GM23338 (cell line): ENCODE results near the gene SPOCK2. TPM values are rescaled to one million over a fixed set of nuclear protein-coding genes. Genes with fewer than 3 reads are reported as not detected.

Experiments used
- ATAC-seq: fragments of 200-7000 bp; cut with Tn5 transposase; 3 replicates; pipeline ENCODE4 v1.9.1; 2020
- DNase-seq: peaks from one replicate; pipeline ENCODE4 v3.0.0-alpha.2; 2015; ENCODE audit warnings: low spot score
- H2AFZ ChIP-seq: fragments of 200-600 bp; sonication (generic); 2 replicates; pipeline ENCODE4 v1.8.0; 2016; ENCODE audit warnings: antibody characterized with exemption, mild to moderate bottlenecking, moderate library complexity
- H3F3A ChIP-seq: fragments of 200-600 bp; sonication (generic); replicated peaks from 2 replicates; pipeline ENCODE4 v1.8.0; 2017; ENCODE audit warnings: antibody characterized with exemption, mixed run types, low read depth
- H3K27ac ChIP-seq: fragments of 200-600 bp; sonication (generic); 2 replicates; pipeline ENCODE4 v1.6.1; 2016; ENCODE audit warnings: low read depth
- H3K27me3 ChIP-seq: fragments of 200-600 bp; sonication (generic); 2 replicates; pipeline ENCODE4 v1.8.0; 2016; ENCODE audit warnings: mild to moderate bottlenecking, mixed run types, moderate library complexity; ENCODE audit not compliant: insufficient read depth
- H3K36me3 ChIP-seq: fragments of 200-600 bp; sonication (generic); 2 replicates; pipeline ENCODE4 v1.8.0; 2016; ENCODE audit warnings: mild to moderate bottlenecking; ENCODE audit not compliant: insufficient read depth
- H3K4me1 ChIP-seq: fragments of 200-600 bp; sonication (generic); 2 replicates; pipeline ENCODE4 v1.8.0; 2016; ENCODE audit warnings: mild to moderate bottlenecking, moderate library complexity; ENCODE audit not compliant: insufficient read depth
- H3K4me2 ChIP-seq: fragments of 200-600 bp; sonication (generic); 2 replicates; pipeline ENCODE4 v1.7.1; 2017; ENCODE audit warnings: mixed run types
- H3K4me3 ChIP-seq: fragments of 200-600 bp; sonication (generic); 2 replicates; pipeline ENCODE4 v1.6.1; 2016; ENCODE audit warnings: mixed run types
- H3K79me2 ChIP-seq: fragments of 200-600 bp; sonication (generic); replicated peaks from 2 replicates; pipeline ENCODE4 v1.8.0; 2017; ENCODE audit warnings: mild to moderate bottlenecking; ENCODE audit not compliant: insufficient read depth
- H3K9me2 ChIP-seq: fragments of 200-600 bp; sonication (generic); 2 replicates; pipeline ENCODE4 v1.8.0; 2017; ENCODE audit not compliant: insufficient read depth
- H4K20me1 ChIP-seq: fragments of 200-600 bp; sonication (generic); replicated peaks from 2 replicates; pipeline ENCODE4 v1.8.0; 2017; ENCODE audit warnings: mild to moderate bottlenecking; ENCODE audit not compliant: insufficient read depth
- H3K27ac Mint-ChIP-seq: 2 replicates; pipeline ENCODE4 v1.8.0; 2020; ENCODE audit warnings: inconsistent platforms, mild to moderate bottlenecking, moderate library complexity, mixed read lengths
- H3K27me3 Mint-ChIP-seq: 3 replicates; pipeline ENCODE4 v1.8.0; 2022; ENCODE audit warnings: low read depth, mild to moderate bottlenecking, moderate library complexity, mixed read lengths, inconsistent platforms; ENCODE audit not compliant: insufficient read depth, poor library complexity
- H3K36me3 Mint-ChIP-seq: 3 replicates; pipeline ENCODE4 v1.8.0; 2021; ENCODE audit warnings: low read depth, mild to moderate bottlenecking, inconsistent platforms, moderate library complexity, mixed read lengths
- H3K4me1 Mint-ChIP-seq: 3 replicates; pipeline ENCODE4 v1.8.0; 2020; ENCODE audit warnings: mild to moderate bottlenecking, inconsistent platforms, mixed read lengths
- H3K4me3 Mint-ChIP-seq: 3 replicates; pipeline ENCODE4 v1.8.0; 2021; ENCODE audit warnings: moderate library complexity, mild to moderate bottlenecking, inconsistent platforms, mixed read lengths
- H3K9me3 Mint-ChIP-seq: 3 replicates; pipeline ENCODE4 v1.8.0; 2020; ENCODE audit warnings: moderate library complexity, mild to moderate bottlenecking, inconsistent platforms, mixed read lengths
- CREB1 ChIP-seq: fragments of 250-450 bp; sonication (Bioruptor Pico); IDR thresholded peaks from 2 replicates; pipeline ENCODE4 v1.5.0; 2020; ENCODE audit warnings: low read depth, mild to moderate bottlenecking, moderate library complexity
- CTCF ChIP-seq, 2 experiments: fragments of 200-600 bp in 1 of 2; sonication (generic) in 1 of 2; conservative IDR thresholded peaks; 2 replicates each; pipeline versions ENCODE4 v1.5.1 to v1.6.1; 2016 to 2017; ENCODE audit warnings: antibody characterized with exemption in 2 of 2, low read depth in 2 of 2, mild to moderate bottlenecking in 2 of 2, moderate library complexity in 1 of 2
- ETS1 ChIP-seq: IDR thresholded peaks from 2 replicates; pipeline ENCODE4 v1.6.1; 2016; ENCODE audit warnings: antibody characterized with exemption
- EZH2 ChIP-seq: fragments of 200-600 bp; sonication (generic); IDR thresholded peaks from one replicate; pipeline ENCODE4 v1.8.0; 2017; ENCODE audit warnings: antibody characterized with exemption, mild to moderate bottlenecking, low read depth; ENCODE audit not compliant: unreplicated experiment
- EZH2phosphoT487 ChIP-seq: fragments of 200-600 bp; sonication (generic); IDR thresholded peaks from one replicate; pipeline ENCODE4 v1.8.1; 2018; ENCODE audit warnings: antibody characterized with exemption; ENCODE audit not compliant: unreplicated experiment
- JUNB ChIP-seq: IDR thresholded peaks from one replicate; pipeline ENCODE4 v1.6.1; 2016; ENCODE audit warnings: antibody characterized with exemption; ENCODE audit not compliant: unreplicated experiment
- POLR2AphosphoS5 ChIP-seq: IDR thresholded peaks from 2 replicates; pipeline ENCODE4 v1.6.1; 2016; ENCODE audit warnings: antibody characterized with exemption, low read depth
- REST ChIP-seq: IDR thresholded peaks from one replicate; pipeline ENCODE4 v1.6.1; 2018; ENCODE audit warnings: antibody characterized with exemption; ENCODE audit not compliant: unreplicated experiment
- polyA plus RNA-seq: library from polyadenylated mRNA; unstranded; fragments of >200 nt; fragmentation: Nextera tagmentation; extraction: Ambion mirVana; gene quantifications from 2 replicates; pipeline ENCODE4 v1.2.1, GENCODE V29; 2016
- total RNA-seq: library from RNA; depleted of rRNA; stranded (reverse); fragments of >200 nt; shearing (Covaris generic); gene quantifications from 2 replicates; pipeline ENCODE4 v1.2.3, GENCODE V29; 2014

The SPOCK2 gene
- total and polyA plus RNA-seq, 2 experiments from 2014 or later: 1.3 to 3.6 TPM

- TF ChIP-seq REST (no peak), CREB1 (CRISPR knock-in tag) (no peak), EZH2phosphoT487 (no peak), JUNB (no peak), POLR2AphosphoS5 (no peak), EZH2 (no peak)
These were observed 62.5 kb downstream of the SPOCK2 start (continued) for GRCh38 chr10:72025832-72026231.

- Mint-ChIP-seq H3K9me3 (no peaks in the 10 kb centered on the region), H3K4me1 (peaks cover 2% of the 10 kb centered on the region; the same call in 1 of the 3 replicates), H3K4me3 (no peak overlapping the region), H3K36me3 (no peaks in the 10 kb centered on the region), H3K27ac (no peak overlapping the region), H3K27me3 (peaks cover 8% of the 10 kb centered on the region)
- Histone ChIP-seq H4K20me1 (no peaks in the 10 kb centered on the region), H3K79me2 (no peaks in the 10 kb centered on the region), H3K4me2 (no peak overlapping the region), H3K4me1 (no peaks in the 10 kb centered on the region), H3K4me3 (no peak overlapping the region), H3K9me2 (no peaks in the 10 kb centered on the region), H2AFZ (no peak overlapping the region), H3F3A (no peaks in the 10 kb centered on the region), H3K27ac (no peak overlapping the region), H3K27me3 (no peaks in the 10 kb centered on the region), H3K36me3 (no peaks in the 10 kb centered on the region)
- TF ChIP-seq ETS1 (no peak), EZH2phosphoT487 (no peak), REST (no peak), EZH2 (no peak), CTCF (conservative IDR thresholded peaks at IDR 0.05; ENCODE audit: low read depth in 2 of 2) (no peak), JUNB (no peak)
- DNase-seq (no peak), ATAC-seq (no peak)
These were observed 63.0 kb downstream of the SPOCK2 start for GRCh38 chr10:72025400-72025799.
